Gastroesophageal sphincter (tissue), 3 donors: Measurements from ENCODE around the gene SLC38A7.

Experiments used
- POLR2A ChIP-seq, 2 donors: fragments of 450-650 bp; IDR thresholded peaks; one replicate each; pipeline ENCODE4 v1.6.1; 2017; ENCODE audit warnings: antibody characterized with exemption in 2 of 2, mild to moderate bottlenecking in 2 of 2, moderate library complexity in 1 of 2
- POLR2AphosphoS5 ChIP-seq: sonication (generic); formaldehyde crosslinking; IDR thresholded peaks from one replicate; pipeline ENCODE4 v1.6.1; 2017; ENCODE audit warnings: antibody characterized with exemption
- TF ChIP-seq, protein P1 (sequence below), 4 experiments: fragments of 200-600 bp in 2 of 4; fragments of 450-650 bp in 2 of 4; sonication (generic) in 1 of 4; IDR thresholded peaks; one replicate each; pipeline ENCODE4 v1.5.1; 2017 to 2019; ENCODE audit warnings: antibody characterized with exemption in 4 of 4, mild to moderate bottlenecking in 2 of 4, moderate library complexity in 2 of 4

DNA sequence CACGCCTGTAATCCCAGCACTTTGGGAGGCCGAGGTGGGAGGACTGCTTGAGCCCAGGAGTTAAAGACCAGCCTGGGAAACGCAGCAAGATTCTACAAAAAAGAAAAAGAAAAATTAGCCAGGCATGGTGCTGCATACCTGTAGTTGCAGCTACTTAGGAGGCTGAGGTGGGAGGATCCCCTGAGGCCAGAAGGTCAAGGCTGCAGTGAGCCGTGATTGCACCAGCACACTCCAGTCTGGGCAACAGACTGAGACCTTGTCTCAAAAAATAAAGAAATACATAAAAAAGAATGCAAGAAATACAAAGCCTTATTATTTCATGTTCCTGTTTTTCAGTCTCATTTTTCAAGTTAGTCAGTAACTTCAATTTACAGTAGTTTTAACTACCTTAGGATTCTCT lies 49.1 kb downstream of the SLC38A7 start:
- TF ChIP-seq, protein P1, sequence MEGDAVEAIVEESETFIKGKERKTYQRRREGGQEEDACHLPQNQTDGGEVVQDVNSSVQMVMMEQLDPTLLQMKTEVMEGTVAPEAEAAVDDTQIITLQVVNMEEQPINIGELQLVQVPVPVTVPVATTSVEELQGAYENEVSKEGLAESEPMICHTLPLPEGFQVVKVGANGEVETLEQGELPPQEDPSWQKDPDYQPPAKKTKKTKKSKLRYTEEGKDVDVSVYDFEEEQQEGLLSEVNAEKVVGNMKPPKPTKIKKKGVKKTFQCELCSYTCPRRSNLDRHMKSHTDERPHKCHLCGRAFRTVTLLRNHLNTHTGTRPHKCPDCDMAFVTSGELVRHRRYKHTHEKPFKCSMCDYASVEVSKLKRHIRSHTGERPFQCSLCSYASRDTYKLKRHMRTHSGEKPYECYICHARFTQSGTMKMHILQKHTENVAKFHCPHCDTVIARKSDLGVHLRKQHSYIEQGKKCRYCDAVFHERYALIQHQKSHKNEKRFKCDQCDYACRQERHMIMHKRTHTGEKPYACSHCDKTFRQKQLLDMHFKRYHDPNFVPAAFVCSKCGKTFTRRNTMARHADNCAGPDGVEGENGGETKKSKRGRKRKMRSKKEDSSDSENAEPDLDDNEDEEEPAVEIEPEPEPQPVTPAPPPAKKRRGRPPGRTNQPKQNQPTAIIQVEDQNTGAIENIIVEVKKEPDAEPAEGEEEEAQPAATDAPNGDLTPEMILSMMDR (IDR thresholded peaks at IDR 0.05), result no peak
- TF ChIP-seq POLR2AphosphoS5, result no peak
- TF ChIP-seq POLR2A (IDR thresholded peaks at IDR 0.05), result no peak
